HepG2 (cell line): ENCODE measurements around the gene MTUS2. TPM values are rescaled to one million over a fixed set of nuclear protein-coding genes. Genes with fewer than 3 reads are reported as not detected.

ENCODE experiments used
- ATAC-seq: fragments of 200-7000 bp; cut with Tn5 transposase; 3 replicates; pipeline ENCODE4 v1.9.1; 2020; ENCODE audit warnings: mild to moderate bottlenecking, moderate library complexity
- BruUV-seq: library from RNA; stranded (reverse); fragments of 400-500 nt; replicated peaks from 2 replicates; lab custom pipeline; 2021; lab: Mats Ljungman, UMichigan
- CTCF ChIA-PET: fragments of 300-600 bp; formaldehyde crosslinking; extraction: SDS; loops from one replicate; lab custom pipeline; 2021; ENCODE audit warnings: low total read pairs, inconsistent platforms, low intra/inter-chr PET ratio; lab: Yijun Ruan, JAX
- POLR2A ChIA-PET: fragments of 350-600 bp; sonication (Branson Sonifier 250); formaldehyde crosslinking; loops from one replicate; lab custom pipeline; 2020; ENCODE audit warnings: antibody characterized with exemption, inconsistent platforms; lab: Yijun Ruan, JAX
- DNase-seq: peaks from one replicate; pipeline ENCODE4 v3.0.0-alpha.2; 2015; ENCODE audit warnings: low spot score
- FAIRE-seq: peaks from 3 replicates; lab custom pipeline; 2011; peaks lifted over from hg19 to GRCh38; lab: Jason Lieb, UNC
- H2AFZ ChIP-seq: one replicate; pipeline ENCODE4 v1.6.1; 2011; ENCODE audit warnings: low read length, inconsistent platforms
- H3K27ac ChIP-seq: fragments of 300-600 bp; 3 replicates; pipeline ENCODE4 v1.8.0; 2011; ENCODE audit warnings: mixed run types, mild to moderate bottlenecking, mixed read lengths, low read length, inconsistent platforms; ENCODE audit not compliant: insufficient read depth; ENCODE audit errors: extremely low read length
- H3K27me3 ChIP-seq, 2 experiments: fragments of 200-600 bp in 1 of 2; 2 replicates in 1 of 2; 3 replicates in 1 of 2; pipeline versions ENCODE4 v1.6.0 to v1.8.0; 2011; ENCODE audit warnings: low read length in 2 of 2, mild to moderate bottlenecking in 2 of 2, moderate library complexity in 2 of 2, inconsistent platforms in 1 of 2; ENCODE audit not compliant: insufficient read depth in 2 of 2, control insufficient read depth in 1 of 2
- H3K36me3 ChIP-seq, 2 experiments: fragments of 200-600 bp in 1 of 2; replicated peaks in 1 of 2; 2 replicates in 1 of 2; 3 replicates in 1 of 2; pipeline versions ENCODE4 v1.5.1 to v1.8.0; 2011; ENCODE audit warnings: low read length in 2 of 2, inconsistent platforms in 1 of 2; ENCODE audit not compliant: insufficient read depth in 2 of 2, control insufficient read depth in 1 of 2
- H3K4me1 ChIP-seq: 2 replicates; pipeline ENCODE4 v1.5.1; 2012; ENCODE audit warnings: low read length, inconsistent platforms; ENCODE audit not compliant: insufficient read depth
- H3K4me2 ChIP-seq: 2 replicates; pipeline ENCODE4 v1.6.0; 2011; ENCODE audit warnings: low read depth, low read length, inconsistent platforms
- H3K4me3 ChIP-seq, 3 experiments: fragments of 200-600 bp in 1 of 3; sonication (generic), shearing (Covaris generic) in 1 of 3; replicated peaks in 1 of 3; 2 replicates each; pipeline ENCODE4 v1.5.1; 2011 to 2016; ENCODE audit warnings: low read length in 3 of 3, inconsistent platforms in 2 of 3, low read depth in 2 of 3, mild to moderate bottlenecking in 2 of 3, control low read depth in 1 of 3, mixed read lengths in 1 of 3; ENCODE audit not compliant: insufficient read depth in 1 of 3
- H3K79me2 ChIP-seq: one replicate; pipeline ENCODE4 v1.6.1; 2011; ENCODE audit warnings: low read length, inconsistent platforms; ENCODE audit not compliant: insufficient read depth
- H3K9ac ChIP-seq: 2 replicates; pipeline ENCODE4 v1.6.0; 2011; ENCODE audit warnings: mild to moderate bottlenecking, low read depth, low read length, inconsistent platforms; ENCODE audit not compliant: insufficient read depth
- H3K9me3 ChIP-seq: 2 replicates; pipeline ENCODE4 v1.5.1; 2012; ENCODE audit warnings: mild to moderate bottlenecking, low read length
- H4K20me1 ChIP-seq: 2 replicates; pipeline ENCODE4 v1.6.0; 2011; ENCODE audit warnings: inconsistent platforms, mild to moderate bottlenecking, low read length, moderate library complexity; ENCODE audit not compliant: insufficient read depth
- FOXP1 ChIP-seq, 2 experiments: fragments of 450-650 bp in 1 of 2; IDR thresholded peaks; 2 replicates each; pipeline ENCODE4 v1.6.1; 2017 to 2018; ENCODE audit warnings: antibody characterized with exemption in 1 of 2
- HOXD1 ChIP-seq: sonication (generic); formaldehyde crosslinking; IDR thresholded peaks from 2 replicates; pipeline ENCODE4 v1.5.0; 2020; ENCODE audit warnings: missing genetic modification reagents
- NR1H2 ChIP-seq: sonication (generic); formaldehyde crosslinking; IDR thresholded peaks from 2 replicates; pipeline ENCODE4 v1.8.1; 2022; ENCODE audit warnings: low read depth, missing genetic modification reagents, borderline replicate concordance
- REL ChIP-seq: sonication (generic); formaldehyde crosslinking; conservative IDR thresholded peaks from 2 replicates; pipeline ENCODE4 v1.8.0; 2022; ENCODE audit warnings: mild to moderate bottlenecking, missing genetic modification reagents, moderate library complexity
- SMAD9 ChIP-seq: sonication (generic); formaldehyde crosslinking; IDR thresholded peaks from 2 replicates; pipeline ENCODE4 v1.5.1; 2020; ENCODE audit warnings: mild to moderate bottlenecking, missing genetic modification reagents
- ZC3H13 ChIP-seq: sonication (generic); formaldehyde crosslinking; IDR thresholded peaks from 2 replicates; pipeline ENCODE4 v1.8.1; 2023; ENCODE audit warnings: mild to moderate bottlenecking, missing genetic modification reagents, moderate library complexity
- ZNF232 ChIP-seq: sonication (generic); formaldehyde crosslinking; IDR thresholded peaks from 2 replicates; pipeline ENCODE4 v1.4.0; 2020; ENCODE audit warnings: missing genetic modification reagents, borderline replicate concordance
- ZNF282 ChIP-seq: fragments of 450-650 bp; IDR thresholded peaks from 2 replicates; pipeline ENCODE4 v1.6.1; 2018; ENCODE audit not compliant: partially characterized antibody
- ZNF530 ChIP-seq: sonication (generic); formaldehyde crosslinking; IDR thresholded peaks from 2 replicates; pipeline ENCODE4 v1.5.0; 2020; ENCODE audit warnings: low read depth, mild to moderate bottlenecking, missing genetic modification reagents
- ZNF790 ChIP-seq: sonication (generic); formaldehyde crosslinking; IDR thresholded peaks from 2 replicates; pipeline ENCODE4 v1.8.0; 2022; ENCODE audit warnings: missing genetic modification reagents, mild to moderate bottlenecking, borderline replicate concordance
- WGBS: methylation state at CpG from one replicate; pipeline ENCODE4 v1.1.6; 2017; ENCODE audit warnings: low lambda C conversion rate; 5-methylcytosine and 5-hydroxymethylcytosine counted together
- in situ Hi-C: cut with HindIII; loops from 2 replicates; pipeline ENCODE4 v1.10.0; 2017; ENCODE audit warnings: low pct_unique_long_range_greater_than_20kb; ENCODE audit not compliant: extremely low pct_ligation_motif_present
- intact Hi-C: fragments of 100-400 bp; cut with micrococcal nuclease; formaldehyde crosslinking; loops from one replicate; pipeline ENCODE4 v1.10.0; 2022; ENCODE audit not compliant: unreplicated experiment
- polyA plus RNA-seq, 8 experiments: library from polyadenylated mRNA; depleted of rRNA in 3 of 8; stranded (reverse) in 7 of 8; unstranded in 1 of 8; fragments of >200 nt; fragmentation: Illumina TruSeq in 4 of 8; extraction: Trizol in 4 of 8; gene quantifications; 2 replicates each; pipeline versions ENCODE4 v1.2.1 to v1.2.3, GENCODE V29; 2011 to 2016; ENCODE audit warnings: low read depth in 4 of 8, missing spikeins in 1 of 8, mixed read lengths in 1 of 8; ENCODE audit not compliant: insufficient read depth in 1 of 8
- total RNA-seq, 5 experiments: library from RNA; depleted of rRNA; stranded (reverse); fragments of >200 nt; fragmentation: Illumina TruSeq; extraction: Trizol; gene quantifications; 2 replicates each; pipeline ENCODE4 v1.2.3, GENCODE V29; 2016; ENCODE audit warnings: low read depth in 1 of 5
- TF ChIP-seq, protein P1 (sequence below): sonication (generic); formaldehyde crosslinking; IDR thresholded peaks from 2 replicates; pipeline ENCODE4 v1.4.0; 2020; ENCODE audit warnings: missing genetic modification reagents, low read depth, mild to moderate bottlenecking, borderline replicate concordance
- TF ChIP-seq, protein P2 (sequence below): sonication (generic); formaldehyde crosslinking; IDR thresholded peaks from 2 replicates; pipeline ENCODE4 v1.4.0; 2020; ENCODE audit warnings: missing genetic modification reagents

Gene MTUS2
- total and polyA plus RNA-seq, 2 of the 13 experiments (the other 11 are each of a cell fraction or from before 2014, with no cell fraction given): not detected

DNA sequence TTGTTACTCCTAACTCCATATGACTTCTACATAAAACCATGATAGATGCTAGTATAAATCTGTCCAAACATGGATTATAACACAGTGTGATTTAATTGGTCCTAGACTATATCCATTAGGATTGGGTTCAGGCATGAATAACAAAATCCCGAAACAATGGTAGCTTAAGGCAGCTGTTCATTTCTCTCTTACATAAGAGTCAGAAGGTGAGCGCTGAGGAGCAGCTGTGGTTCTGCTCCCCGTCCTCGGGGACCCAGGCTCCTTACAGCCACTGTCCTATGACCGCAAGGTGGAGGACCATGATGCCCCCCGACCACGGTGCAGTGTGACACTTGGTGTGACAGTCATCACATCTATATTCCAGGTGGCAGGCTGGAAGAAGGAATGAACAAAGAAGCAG is 629.6 kb downstream of the MTUS2 start:
- no peaks in the 10 kb centered on the region for H3K27me3 ChIP-seq
- no peak overlapping the region for H3K4me3 ChIP-seq
- no peak overlapping the region for H3K27ac ChIP-seq
- intact Hi-C loops: no loop called here
- no peaks in the 10 kb centered on the region for H3K9me3 ChIP-seq
- in situ Hi-C loops: no loop called here
- H3K4me1 ChIP-seq: no peaks in the 10 kb centered on the region
- no peaks in the 10 kb centered on the region for H3K79me2 ChIP-seq
- H3K36me3 ChIP-seq: no peaks in the 10 kb centered on the region
- H4K20me1 ChIP-seq: no peaks in the 10 kb centered on the region
- POLR2A ChIA-PET: no interaction called here
- no peak for ATAC-seq
- no TSS peak for BruUV-seq
- FAIRE-seq: no peak
- DNase-seq: no peak
- TF ChIP-seq HOXD1 (CRISPR knock-in tag) (no peak), SMAD9 (no peak), ZNF530 (CRISPR knock-in tag) (no peak), ZNF282 (no peak), FOXP1 (IDR thresholded peaks at IDR 0.05) (no peak), FOXP1 (CRISPR knock-in tag; IDR thresholded peaks at IDR 0.05) (no peak), NR1H2 (CRISPR knock-in tag) (no peak), ZNF232 (CRISPR knock-in tag) (no peak), REL (CRISPR knock-in tag) (no peak), ZC3H13 (CRISPR knock-in tag) (no peak), ZNF790 (CRISPR knock-in tag) (no peak)
- TF ChIP-seq, protein P1, sequence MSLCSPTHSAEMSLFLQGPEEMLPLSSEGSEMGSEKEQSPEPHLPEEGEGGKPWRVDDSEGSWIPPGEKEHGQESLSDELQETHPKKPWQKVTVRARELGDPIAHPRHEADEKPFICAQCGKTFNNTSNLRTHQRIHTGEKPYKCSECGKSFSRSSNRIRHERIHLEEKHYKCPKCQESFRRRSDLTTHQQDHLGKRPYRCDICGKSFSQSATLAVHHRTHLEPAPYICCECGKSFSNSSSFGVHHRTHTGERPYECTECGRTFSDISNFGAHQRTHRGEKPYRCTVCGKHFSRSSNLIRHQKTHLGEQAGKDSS: no peak
- TF ChIP-seq, protein P2, sequence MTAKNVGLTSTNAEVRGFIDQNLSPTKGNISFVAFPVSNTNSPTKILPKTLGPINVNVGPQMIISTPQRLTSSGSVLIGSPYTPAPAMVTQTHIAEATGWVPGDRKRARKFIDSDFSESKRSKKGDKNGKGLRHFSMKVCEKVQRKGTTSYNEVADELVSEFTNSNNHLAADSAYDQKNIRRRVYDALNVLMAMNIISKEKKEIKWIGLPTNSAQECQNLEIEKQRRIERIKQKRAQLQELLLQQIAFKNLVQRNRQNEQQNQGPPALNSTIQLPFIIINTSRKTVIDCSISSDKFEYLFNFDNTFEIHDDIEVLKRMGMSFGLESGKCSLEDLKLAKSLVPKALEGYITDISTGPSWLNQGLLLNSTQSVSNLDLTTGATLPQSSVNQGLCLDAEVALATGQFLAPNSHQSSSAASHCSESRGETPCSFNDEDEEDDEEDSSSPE (CRISPR knock-in tag): no peak
- H3K4me2 ChIP-seq: no peak overlapping the region
- CTCF ChIA-PET: no interaction called here
- H3K9ac ChIP-seq: no peak overlapping the region
- H2AFZ ChIP-seq: no peak overlapping the region
- WGBS: 8% methylated on average over 7 of the region's 7 CpGs
